K562 (cell line): Measurements from ENCODE around the gene CPSF4. TPM values are rescaled to one million over a fixed set of nuclear protein-coding genes. Genes with fewer than 3 reads are reported as not detected.

Source experiments
- ATF7 ChIP-seq: fragments of 450-650 bp; IDR thresholded peaks from 2 replicates; pipeline ENCODE4 v1.7.1; 2014; ENCODE audit warnings: mild to moderate bottlenecking, moderate library complexity
- HDAC1 ChIP-seq, 2 experiments: fragments of 450-650 bp; IDR thresholded peaks; 2 replicates each; pipeline ENCODE4 v1.6.1; 2016 to 2017; ENCODE audit warnings: inconsistent platforms in 1 of 2, mild to moderate bottlenecking in 1 of 2, moderate library complexity in 1 of 2
- JUND ChIP-seq, 2 experiments: IDR thresholded peaks; 2 replicates in 1 of 2; 3 replicates in 1 of 2; pipeline ENCODE4 v1.6.1; 2011; ENCODE audit warnings: borderline replicate concordance in 2 of 2, low read depth in 2 of 2, low read length in 2 of 2, improper control_type of control experiment in 1 of 2, missing biosample characterization in 1 of 2, missing genetic modification characterization in 1 of 2, missing genetic modification reagents in 1 of 2
- MAZ ChIP-seq, 2 experiments: fragments of 450-650 bp in 1 of 2; sonication (generic) in 1 of 2; formaldehyde crosslinking; IDR thresholded peaks in 1 of 2; conservative IDR thresholded peaks in 1 of 2; 2 replicates each; pipeline versions ENCODE4 v1.4.0 to v1.5.0; 2020; ENCODE audit warnings: mild to moderate bottlenecking in 1 of 2, missing genetic modification reagents in 1 of 2
- ZNF398 ChIP-seq: fragments of 250-450 bp; sonication (Bioruptor Pico); IDR thresholded peaks from 2 replicates; pipeline ENCODE4 v1.8.0; 2021; ENCODE audit warnings: moderate library complexity, mild to moderate bottlenecking, inconsistent platforms
- ZNF561 ChIP-seq: fragments of 450-650 bp; formaldehyde crosslinking; conservative IDR thresholded peaks from 2 replicates; pipeline ENCODE4 v1.4.0; 2020; ENCODE audit warnings: mild to moderate bottlenecking, moderate library complexity
- polyA plus RNA-seq, 8 experiments: library from polyadenylated mRNA; depleted of rRNA in 4 of 8; stranded (reverse) in 5 of 8; unstranded in 3 of 8; fragments of >200 nt; fragmentation: Nextera tagmentation in 2 of 8; fragmentation: Illumina TruSeq in 1 of 8; extraction: Ambion mirVana in 2 of 8; extraction: Trizol in 1 of 8; gene quantifications; 2 replicates each; pipeline versions ENCODE4 v1.2.1 to v1.2.3, GENCODE V29; 2011 to 2014; ENCODE audit warnings: inconsistent platforms in 1 of 8, missing spikeins in 1 of 8
- total RNA-seq, 7 experiments: library from RNA; depleted of rRNA in 6 of 7; stranded (reverse); fragments of >200 nt in 6 of 7; fragmentation: Illumina TruSeq in 2 of 7; extraction: Trizol in 2 of 7; gene quantifications; 2 replicates each; pipeline versions ENCODE4 v1.2.1 to v1.2.3, GENCODE V29; 2011 to 2021; ENCODE audit warnings: low replicate concordance in 1 of 7

The CPSF4 gene
- total and polyA plus RNA-seq, 9 of the 15 experiments (the other 6 are each of a cell fraction or from before 2014, with no cell fraction given) = 16.9 to 118 (median 71.7) TPM

GRCh38 chr7:99408379-99409191 is 30.2 kb upstream of the CPSF4 start, which contains the start of the genes BUD31 and PDAP1 (continued):
- TF ChIP-seq MAZ (CRISPR knock-in tag; conservative IDR thresholded peaks at IDR 0.05 in 1 of 2, IDR thresholded peaks at IDR 0.05 in 1 of 2) (peak; percentile 65 to 93), ZNF561 (CRISPR knock-in tag) (no peak), JUND (IDR thresholded peaks at IDR 0.05; ENCODE audit: borderline replicate concordance, low read depth, low read length) (peak; percentile 99), JUND (tag; IDR thresholded peaks at IDR 0.05; ENCODE audit: borderline replicate concordance, low read depth, low read length) (peak; percentile 99), HDAC1 (IDR thresholded peaks at IDR 0.05) (peak in 1 of 2 experiments; percentile 92; a peak in 1 of 4 replicates), ZNF398 (no peak), ATF7 (peak; percentile 99)
